ENCODE measurements around the gene RHBG.

RHBG gene

GRCh38 chr1:156356875-156357534, 12.0 kb upstream of the RHBG start:
- ATAC-seq (ENCODE audit: insufficient read depth, low read depth) (peak; percentile 98), DNase-seq (peak; percentile 60)
- Histone ChIP-seq H3K79me2 (ENCODE audit: insufficient read depth, low read length) (no peaks in the 10 kb centered on the region), H3K36me3 (ENCODE audit: insufficient read depth, low read length) (no peaks in the 10 kb centered on the region), H3K27me3 (ENCODE audit: insufficient read depth, low read length, poor library complexity) (peaks cover 24% of the 10 kb centered on the region), H3K4me2 (ENCODE audit: insufficient read depth, low read length) (peak overlapping the region; percentile 52), H3K27ac (ENCODE audit: low read length) (no peak overlapping the region), H3K9me3 (ENCODE audit: insufficient read depth, low read length, severe bottlenecking) (no peaks in the 10 kb centered on the region), H4K20me1 (ENCODE audit: insufficient read depth, low read length) (no peaks in the 10 kb centered on the region), H3K9ac (ENCODE audit: low read depth, low read length) (no peak overlapping the region), H2AFZ (ENCODE audit: low read depth, low read length) (peak overlapping the region; percentile 51), H3K4me1 (ENCODE audit: insufficient read depth, low read length) (peaks cover 7% of the 10 kb centered on the region; the same call in 1 of the 2 replicates), H3K4me3 (ENCODE audit: low read depth in 1 of 2, low read length in 2 of 2) (no peak overlapping the region)
- TF ChIP-seq EZH2 (IDR thresholded peaks at IDR 0.05; ENCODE audit: borderline replicate concordance, low read depth, low read length, severe bottlenecking) (no peak), CTCF (IDR thresholded peaks at IDR 0.05; ENCODE audit: borderline replicate concordance, extremely low read depth, low read length, poor library complexity, severe bottlenecking) (peak; percentile 85)

GRCh38 chr1:156357977-156358376, 11.0 kb upstream of the RHBG start:
- no peaks in the 10 kb centered on the region for H4K20me1 ChIP-seq (ENCODE audit: insufficient read depth, low read length)
- H3K4me2 ChIP-seq (ENCODE audit: insufficient read depth, low read length), result no peak overlapping the region
- H3K27ac ChIP-seq (ENCODE audit: low read length), result no peak overlapping the region
- no peak overlapping the region for H3K9ac ChIP-seq (ENCODE audit: low read depth, low read length)
- H3K36me3 ChIP-seq (ENCODE audit: insufficient read depth, low read length), result no peaks in the 10 kb centered on the region
- no peak overlapping the region for H2AFZ ChIP-seq (ENCODE audit: low read depth, low read length)
- H3K9me3 ChIP-seq (ENCODE audit: insufficient read depth, low read length, severe bottlenecking), result no peaks in the 10 kb centered on the region
- H3K4me3 ChIP-seq (ENCODE audit: low read depth in 1 of 2, low read length in 2 of 2), result no peak overlapping the region
- DNase-seq (no peak), ATAC-seq (ENCODE audit: insufficient read depth, low read depth) (no peak)
- peaks cover 7% of the 10 kb centered on the region; the same call in 1 of the 2 replicates for H3K4me1 ChIP-seq (ENCODE audit: insufficient read depth, low read length)
- TF ChIP-seq CTCF (IDR thresholded peaks at IDR 0.05; ENCODE audit: borderline replicate concordance, extremely low read depth, low read length, poor library complexity, severe bottlenecking) (no peak), EZH2 (IDR thresholded peaks at IDR 0.05; ENCODE audit: borderline replicate concordance, low read depth, low read length, severe bottlenecking) (no peak)
- H3K27me3 ChIP-seq (ENCODE audit: insufficient read depth, low read length, poor library complexity), result peaks cover 24% of the 10 kb centered on the region
- H3K79me2 ChIP-seq (ENCODE audit: insufficient read depth, low read length), result no peaks in the 10 kb centered on the region

- DNase-seq (no peak), ATAC-seq (ENCODE audit: insufficient read depth, low read depth) (no peak)
- Histone ChIP-seq H4K20me1 (ENCODE audit: insufficient read depth, low read length) (no peaks in the 10 kb centered on the region), H3K4me1 (ENCODE audit: insufficient read depth, low read length) (peaks cover 7% of the 10 kb centered on the region; the same call in 1 of the 2 replicates), H3K36me3 (ENCODE audit: insufficient read depth, low read length) (no peaks in the 10 kb centered on the region), H2AFZ (ENCODE audit: low read depth, low read length) (no peak overlapping the region), H3K4me2 (ENCODE audit: insufficient read depth, low read length) (no peak overlapping the region), H3K79me2 (ENCODE audit: insufficient read depth, low read length) (no peaks in the 10 kb centered on the region), H3K27ac (ENCODE audit: low read length) (no peak overlapping the region), H3K4me3 (ENCODE audit: low read depth in 1 of 2, low read length in 2 of 2) (no peak overlapping the region), H3K9ac (ENCODE audit: low read depth, low read length) (no peak overlapping the region), H3K27me3 (ENCODE audit: insufficient read depth, low read length, poor library complexity) (peaks cover 24% of the 10 kb centered on the region), H3K9me3 (ENCODE audit: insufficient read depth, low read length, severe bottlenecking) (no peaks in the 10 kb centered on the region)
- TF ChIP-seq EZH2 (IDR thresholded peaks at IDR 0.05; ENCODE audit: borderline replicate concordance, low read depth, low read length, severe bottlenecking) (no peak), CTCF (IDR thresholded peaks at IDR 0.05; ENCODE audit: borderline replicate concordance, extremely low read depth, low read length, poor library complexity, severe bottlenecking) (no peak)
Observed at GRCh38 chr1:156358641-156359040, 10.4 kb upstream of the RHBG start.
